K562 (cell line): Measurements from ENCODE around the gene OCRL. TPM values are rescaled to one million over a fixed set of nuclear protein-coding genes. Genes with fewer than 3 reads are reported as not detected.

Experiments used
- BCLAF1 ChIP-seq, 2 experiments: fragments of 450-650 bp in 1 of 2; IDR thresholded peaks; 2 replicates each; pipeline ENCODE4 v1.6.1; 2011 to 2017; ENCODE audit warnings: low read depth in 2 of 2, antibody characterized with exemption in 1 of 2, borderline replicate concordance in 1 of 2, low read length in 1 of 2, mild to moderate bottlenecking in 1 of 2, mixed read lengths in 1 of 2; ENCODE audit not compliant: control insufficient read depth in 1 of 2
- BRD4 ChIP-seq: fragments of 200-600 bp; sonication (generic); IDR thresholded peaks from 2 replicates; pipeline ENCODE4 v1.6.1; 2017; ENCODE audit warnings: inconsistent platforms
- FOXP4 ChIP-seq: sonication (generic); formaldehyde crosslinking; IDR thresholded peaks from 2 replicates; pipeline ENCODE4 v1.8.0; 2022; ENCODE audit warnings: mild to moderate bottlenecking, missing genetic modification reagents, borderline replicate concordance
- GTF3C2 ChIP-seq: IDR thresholded peaks from 3 replicates; pipeline ENCODE4 v1.6.1; 2011; ENCODE audit warnings: borderline replicate concordance, mild to moderate bottlenecking, moderate library complexity; ENCODE audit not compliant: insufficient read length; ENCODE audit errors: extremely low read depth
- JUNB ChIP-seq: fragments of 450-650 bp; formaldehyde crosslinking; conservative IDR thresholded peaks from 2 replicates; pipeline ENCODE4 v1.4.0; 2020; ENCODE audit warnings: mild to moderate bottlenecking
- MXD1 ChIP-seq: fragments of 250-450 bp; sonication (Bioruptor Pico); IDR thresholded peaks from 2 replicates; pipeline ENCODE4 v1.8.0; 2021; ENCODE audit warnings: borderline replicate concordance, mild to moderate bottlenecking, moderate library complexity; ENCODE audit not compliant: poor library complexity, severe bottlenecking
- PRDM10 ChIP-seq: fragments of 450-650 bp; IDR thresholded peaks from 2 replicates; pipeline ENCODE4 v1.6.1; 2018; ENCODE audit not compliant: partially characterized antibody
- SFPQ ChIP-seq: fragments of 200-400 bp; formaldehyde crosslinking; IDR thresholded peaks from 2 replicates; pipeline ENCODE4 v1.6.1; 2017; ENCODE audit warnings: mild to moderate bottlenecking, low read depth, low read length, moderate library complexity
- ZNF23 ChIP-seq: fragments of 250-450 bp; sonication (Bioruptor Pico); IDR thresholded peaks from 2 replicates; pipeline ENCODE4 v1.4.0; 2020; ENCODE audit warnings: mild to moderate bottlenecking
- ZNF3 ChIP-seq: fragments of 250-450 bp; sonication (Bioruptor Pico); IDR thresholded peaks from 2 replicates; pipeline ENCODE4 v1.5.0; 2021; ENCODE audit warnings: mild to moderate bottlenecking, moderate library complexity
- ZNF436 ChIP-seq: fragments of 250-450, 450-650 bp; sonication (Bioruptor Pico); formaldehyde crosslinking; IDR thresholded peaks from 2 replicates; pipeline ENCODE4 v1.7.0; 2020; ENCODE audit warnings: mild to moderate bottlenecking
- polyA plus RNA-seq, 8 experiments: library from polyadenylated mRNA; depleted of rRNA in 4 of 8; stranded (reverse) in 5 of 8; unstranded in 3 of 8; fragments of >200 nt; fragmentation: Nextera tagmentation in 2 of 8; fragmentation: Illumina TruSeq in 1 of 8; extraction: Ambion mirVana in 2 of 8; extraction: Trizol in 1 of 8; gene quantifications; 2 replicates each; pipeline versions ENCODE4 v1.2.1 to v1.2.3, GENCODE V29; 2011 to 2014; ENCODE audit warnings: inconsistent platforms in 1 of 8, missing spikeins in 1 of 8
- total RNA-seq, 7 experiments: library from RNA; depleted of rRNA in 6 of 7; stranded (reverse); fragments of >200 nt in 6 of 7; fragmentation: Illumina TruSeq in 2 of 7; extraction: Trizol in 2 of 7; gene quantifications; 2 replicates each; pipeline versions ENCODE4 v1.2.1 to v1.2.3, GENCODE V29; 2011 to 2021; ENCODE audit warnings: low replicate concordance in 1 of 7

The OCRL gene
- total and polyA plus RNA-seq, 9 of the 15 experiments (the other 6 are each of a cell fraction or from before 2014, with no cell fraction given), result 2.2 to 23.4 (median 11.9) TPM

- TF ChIP-seq ZNF436 (CRISPR knock-in tag) (no peak), BCLAF1 (IDR thresholded peaks at IDR 0.05; ENCODE audit: borderline replicate concordance in 1 of 2, control insufficient read depth in 1 of 2, low read depth in 2 of 2, low read length in 1 of 2) (no peak), FOXP4 (CRISPR knock-in tag) (no peak), JUNB (no peak), GTF3C2 (no peak), ZNF3 (CRISPR knock-in tag) (no peak), MXD1 (no peak), SFPQ (no peak), ZNF23 (CRISPR knock-in tag) (no peak), BRD4 (no peak), PRDM10 (no peak)
These were observed at the start of gene OCRL (continued) for GRCh38 chrX:129540068-129540653.
